Endothelial cell of umbilical vein (primary cell): ENCODE data around the gene TRPM3. TPM values are rescaled to one million over a fixed set of nuclear protein-coding genes. Genes with fewer than 3 reads are reported as not detected.

ENCODE experiments used
- BruUV-seq: library from RNA; stranded (reverse); fragments of 400-500 nt; replicated peaks from 2 replicates; lab custom pipeline; 2021; lab: Mats Ljungman, UMichigan
- CTCF ChIA-PET: fragments of 300-600, 350-600 bp; sonication (Branson Sonifier 250); formaldehyde crosslinking; loops from one replicate; lab custom pipeline; 2021; ENCODE audit warnings: antibody characterized with exemption, inconsistent platforms; lab: Charles Lee
- POLR2A ChIA-PET: fragments of 300-600, 350-600 bp; sonication (Branson Sonifier 250); formaldehyde crosslinking; loops from one replicate; lab custom pipeline; 2021; ENCODE audit warnings: antibody characterized with exemption, inconsistent platforms; lab: Charles Lee
- DNase-seq: peaks from one replicate; pipeline ENCODE4 v3.0.0-alpha.2; 2011; ENCODE audit warnings: low read depth, low spot score
- FAIRE-seq: peaks from 2 replicates; lab custom pipeline; 2011; peaks lifted over from hg19 to GRCh38; lab: Jason Lieb, UNC
- H2AFZ ChIP-seq: 2 replicates; pipeline ENCODE4 v1.6.0; 2012; ENCODE audit warnings: low read depth, low read length, control low read depth, inconsistent platforms
- H3K27ac ChIP-seq: 2 replicates; pipeline ENCODE4 v1.5.1; 2011; ENCODE audit warnings: low read depth, mild to moderate bottlenecking, control low read depth, low read length, moderate library complexity; ENCODE audit not compliant: insufficient read depth
- H3K27me3 ChIP-seq, 2 experiments: 2 replicates each; pipeline versions ENCODE4 v1.6.0 to v1.6.1; 2011; ENCODE audit warnings: low read length in 2 of 2, mixed read lengths in 1 of 2; ENCODE audit not compliant: control insufficient read depth in 2 of 2, insufficient read depth in 2 of 2
- H3K36me3 ChIP-seq, 2 experiments: 2 replicates in 1 of 2; 3 replicates in 1 of 2; pipeline ENCODE4 v1.5.1; 2011; ENCODE audit warnings: low read length in 2 of 2, mild to moderate bottlenecking in 1 of 2, moderate library complexity in 1 of 2; ENCODE audit not compliant: control insufficient read depth in 2 of 2, insufficient read depth in 2 of 2; ENCODE audit errors: extremely low read depth in 1 of 2
- H3K4me1 ChIP-seq: 3 replicates; pipeline ENCODE4 v1.5.1; 2011; ENCODE audit warnings: mild to moderate bottlenecking, low read length; ENCODE audit not compliant: control insufficient read depth, insufficient read depth; ENCODE audit errors: extremely low read depth
- H3K4me2 ChIP-seq: 2 replicates; pipeline ENCODE4 v1.6.1; 2011; ENCODE audit warnings: low read length, control low read depth, mixed read lengths; ENCODE audit not compliant: insufficient read depth
- H3K4me3 ChIP-seq, 3 experiments: fragments of 200-600 bp in 1 of 3; sonication (generic), shearing (Covaris generic) in 1 of 3; replicated peaks in 1 of 3; 2 replicates each; pipeline ENCODE4 v1.5.1; 2011 to 2016; ENCODE audit warnings: control low read depth in 3 of 3, low read length in 3 of 3, mild to moderate bottlenecking in 2 of 3, inconsistent platforms in 1 of 3, low read depth in 1 of 3, moderate library complexity in 1 of 3; ENCODE audit not compliant: insufficient read depth in 1 of 3
- H3K79me2 ChIP-seq: 2 replicates; pipeline ENCODE4 v1.6.0; 2012; ENCODE audit warnings: low read length, inconsistent platforms; ENCODE audit not compliant: control insufficient read depth, insufficient read depth
- H3K9ac ChIP-seq: replicated peaks from 2 replicates; pipeline ENCODE3; 2011; ENCODE audit warnings: low read length, control low read depth; ENCODE audit not compliant: insufficient read depth; ENCODE audit errors: extremely low read depth
- H3K9me1 ChIP-seq: replicated peaks from 3 replicates; pipeline ENCODE4 v1.6.0; 2011; ENCODE audit warnings: mild to moderate bottlenecking, low read length; ENCODE audit not compliant: control insufficient read depth, insufficient read depth; ENCODE audit errors: extremely low read depth
- H3K9me3 ChIP-seq: replicated peaks from 2 replicates; pipeline ENCODE4 v1.5.1; 2012; ENCODE audit warnings: low read length, inconsistent platforms; ENCODE audit not compliant: control insufficient read depth, insufficient read depth
- H4K20me1 ChIP-seq: replicated peaks from 2 replicates; pipeline ENCODE3; 2011; ENCODE audit warnings: mild to moderate bottlenecking, low read length; ENCODE audit not compliant: control insufficient read depth, insufficient read depth; ENCODE audit errors: extremely low read depth
- CTCF ChIP-seq, 2 donors: IDR thresholded peaks; 1 replicate in 1 of 2; 2 replicates in 1 of 2; pipeline ENCODE4 v1.5.1; 2011; ENCODE audit warnings: low read length in 2 of 2, mild to moderate bottlenecking in 2 of 2, moderate library complexity in 2 of 2, control low read depth in 1 of 2, inconsistent platforms in 1 of 2, low read depth in 1 of 2; ENCODE audit not compliant: insufficient read depth in 1 of 2; ENCODE audit errors: extremely low read depth in 1 of 2
- EZH2 ChIP-seq: IDR thresholded peaks from 2 replicates; pipeline ENCODE4 v1.6.1; 2012; ENCODE audit warnings: borderline replicate concordance, low read depth, mild to moderate bottlenecking, moderate library complexity, low read length, inconsistent platforms; ENCODE audit not compliant: severe bottlenecking
- FOS ChIP-seq: IDR thresholded peaks from 2 replicates; pipeline ENCODE4 v1.6.1; 2011; ENCODE audit warnings: mild to moderate bottlenecking, low read length, moderate library complexity, borderline replicate concordance; ENCODE audit not compliant: insufficient read depth
- GATA2 ChIP-seq: IDR thresholded peaks from 2 replicates; pipeline ENCODE4 v1.7.0; 2011; ENCODE audit warnings: low read depth, mild to moderate bottlenecking, moderate library complexity, mixed read lengths, low read length; ENCODE audit not compliant: insufficient read length, insufficient read depth
- JUN ChIP-seq: IDR thresholded peaks from 2 replicates; pipeline ENCODE4 v1.6.1; 2011; ENCODE audit warnings: borderline replicate concordance, low read depth; ENCODE audit not compliant: insufficient read length, insufficient read depth
- MYC ChIP-seq: IDR thresholded peaks from one replicate; pipeline ENCODE4 v1.6.1; 2011; ENCODE audit warnings: mild to moderate bottlenecking, low read depth, low read length
- POLR2A ChIP-seq: IDR thresholded peaks from 2 replicates; pipeline ENCODE4 v1.6.1; 2012; ENCODE audit warnings: low read depth, mild to moderate bottlenecking, control low read depth, low read length
- POLR2AphosphoS5 ChIP-seq: IDR thresholded peaks from 2 replicates; pipeline ENCODE4 v1.6.1; 2012; ENCODE audit warnings: low read depth, mild to moderate bottlenecking, control low read depth, low read length, moderate library complexity; ENCODE audit not compliant: insufficient read depth
- dilution Hi-C: fragments of 300-500 bp; cut with MboI; formaldehyde crosslinking; loops from one replicate; pipeline ENCODE4 v1.15.0; 2019; ENCODE audit warnings: low sequenced_read_pairs; ENCODE audit not compliant: extremely low pct_ligation_motif_present
- intact Hi-C: fragments of 100-400 bp; cut with micrococcal nuclease; formaldehyde crosslinking; loops from one replicate; pipeline ENCODE4 v1.10.0; 2022
- polyA plus RNA-seq, 4 experiments: library from polyadenylated mRNA; depleted of rRNA in 3 of 4; stranded (reverse) in 3 of 4; unstranded in 1 of 4; fragments of >200 nt; gene quantifications; 2 replicates each; pipeline versions ENCODE4 v1.2.1 to v1.2.3, GENCODE V29; 2011 to 2012; ENCODE audit warnings: missing spikeins in 1 of 4
- total RNA-seq: library from RNA; stranded (reverse); gene quantifications from 2 replicates; pipeline ENCODE4 v1.2.3, GENCODE V29; 2021
- TF ChIP-seq, protein P1 (sequence below): IDR thresholded peaks from 2 replicates; pipeline ENCODE4 v1.6.1; 2011; ENCODE audit not compliant: insufficient read depth, insufficient read length

Gene TRPM3
- total and polyA plus RNA-seq, 2 donors (not counting 3 experiments of a cell fraction or from before 2014, with no cell fraction given), result 0.17 to 0.33 TPM

- FAIRE-seq (no peak), DNase-seq (no peak)
- H3K36me3 ChIP-seq, result no peaks in the 10 kb centered on the region
- no TSS peak for BruUV-seq
- H3K9me1 ChIP-seq, result no peaks in the 10 kb centered on the region
- H3K27ac ChIP-seq, result no peak overlapping the region
- ChIA-PET CTCF (interaction anchor here (0.6 to 1.3 kb wide), 2 partner anchors 135 to 240 kb away, joined by 3 to 5 read pairs; no protein-coding TSS in a partner anchor), POLR2A (no interaction called here)
- no peaks in the 10 kb centered on the region for H4K20me1 ChIP-seq
- intact Hi-C loops, result no loop called here
- no peak overlapping the region for H3K4me2 ChIP-seq
- no peaks in the 10 kb centered on the region for H3K9me3 ChIP-seq
- no peak overlapping the region for H3K9ac ChIP-seq
- H3K27me3 ChIP-seq, result no peaks in the 10 kb centered on the region
- TF ChIP-seq MYC (no peak), POLR2A (no peak)
- no peaks in the 10 kb centered on the region for H3K79me2 ChIP-seq
- no peak overlapping the region for H2AFZ ChIP-seq
- dilution Hi-C loops, result no loop called here
- H3K4me3 ChIP-seq, result no peak overlapping the region
- no peaks in the 10 kb centered on the region for H3K4me1 ChIP-seq
Measured at GRCh38 chr9:70880535-70880934, 240.9 kb downstream of the TRPM3 start.

DNA sequence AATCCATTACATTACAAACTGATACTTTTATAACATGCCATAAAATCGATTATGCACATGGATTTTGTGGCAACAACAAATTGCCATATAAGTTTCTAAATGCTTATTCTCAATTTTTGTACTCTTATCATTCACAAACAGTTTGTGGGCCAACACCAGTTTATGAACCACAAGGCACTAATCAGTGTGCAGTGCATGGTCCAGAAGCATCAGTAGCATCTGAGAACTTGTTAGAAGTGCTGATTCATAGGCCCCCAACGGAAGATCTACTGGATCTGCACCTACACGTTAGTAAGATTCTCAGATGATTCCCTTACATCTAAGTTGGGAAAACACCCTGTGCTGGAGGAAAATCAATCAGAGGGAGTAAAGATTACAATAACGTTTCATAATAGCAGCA lies 242.8 kb downstream of the TRPM3 start:
- Histone ChIP-seq H3K9me3 (no peaks in the 10 kb centered on the region), H3K4me3 (no peak overlapping the region), H3K79me2 (no peaks in the 10 kb centered on the region), H2AFZ (no peak overlapping the region), H3K4me1 (no peaks in the 10 kb centered on the region), H3K9ac (no peak overlapping the region), H3K9me1 (no peaks in the 10 kb centered on the region), H3K4me2 (no peak overlapping the region), H3K27ac (no peak overlapping the region), H3K27me3 (no peaks in the 10 kb centered on the region), H3K36me3 (no peaks in the 10 kb centered on the region), H4K20me1 (no peaks in the 10 kb centered on the region)
- BruUV-seq, result no TSS peak
- dilution Hi-C loops (no loop called here), intact Hi-C loops (no loop called here)
- ChIA-PET CTCF (no interaction called here), POLR2A (no interaction called here)
- DNase-seq, result no peak
- FAIRE-seq, result no peak
- no peak for TF ChIP-seq EZH2
- no peak for TF ChIP-seq POLR2AphosphoS5
- TF ChIP-seq MYC, result no peak
- TF ChIP-seq GATA2, result no peak
- no peak for TF ChIP-seq JUN
- no peak for TF ChIP-seq POLR2A
- TF ChIP-seq CTCF (IDR thresholded peaks at IDR 0.05; ENCODE audit: extremely low read depth in 1 of 2, insufficient read depth in 1 of 2, low read depth in 1 of 2, low read length in 2 of 2), result no peak
- TF ChIP-seq, protein P1, sequence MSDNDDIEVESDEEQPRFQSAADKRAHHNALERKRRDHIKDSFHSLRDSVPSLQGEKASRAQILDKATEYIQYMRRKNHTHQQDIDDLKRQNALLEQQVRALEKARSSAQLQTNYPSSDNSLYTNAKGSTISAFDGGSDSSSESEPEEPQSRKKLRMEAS, result no peak
- TF ChIP-seq FOS, result no peak
